RPMI7951 (cell line): ENCODE results near the gene BANP. TPM values are rescaled to one million over a fixed set of nuclear protein-coding genes. Genes with fewer than 3 reads are reported as not detected.
"Not testable (repeated sequence)": the region's sequence is repeated elsewhere in the genome, so short reads cannot be mapped to it uniquely, and the experiment has no call there.

Experiments
- DNase-seq: peaks from one replicate; pipeline ENCODE4 v3.0.0-alpha.2; 2012; ENCODE audit warnings: low read depth
- total RNA-seq: library from RNA; depleted of rRNA; stranded (reverse); fragments of >200 nt; shearing (Covaris generic); gene quantifications from 2 replicates; pipeline ENCODE4 v1.2.3, GENCODE V29; 2014

The BANP gene
- total RNA-seq, 1 experiment from 2014 or later: 15.3 TPM

DNA sequence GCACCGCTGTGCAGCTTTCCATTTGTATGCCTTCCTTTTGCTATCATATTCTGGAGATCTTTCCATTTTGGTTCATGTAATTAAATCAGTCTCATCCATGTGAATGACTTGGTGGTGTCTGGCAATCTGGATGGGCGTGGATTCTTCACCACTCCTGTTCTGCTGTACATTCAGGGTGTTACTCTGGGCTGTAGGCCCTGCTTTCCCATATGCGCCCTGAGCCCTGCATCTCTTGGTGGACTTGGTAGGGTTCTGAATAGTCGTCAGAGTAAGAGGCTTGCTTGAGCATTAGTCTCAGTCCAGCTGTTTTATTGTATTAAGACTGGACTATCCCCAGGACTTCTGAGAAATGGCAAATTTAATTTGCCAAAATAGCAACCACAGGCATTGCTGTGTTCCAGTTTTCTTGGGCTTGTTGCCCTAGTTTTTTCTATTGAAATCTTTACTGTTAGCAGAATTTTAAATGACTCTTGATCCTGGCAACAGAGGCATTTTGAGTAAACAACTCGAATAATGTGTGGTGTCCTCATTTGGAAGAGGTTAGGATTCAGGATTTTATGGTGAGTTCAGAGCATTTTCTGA is 14.9 kb downstream of the BANP start:
- no peak for DNase-seq

DNA sequence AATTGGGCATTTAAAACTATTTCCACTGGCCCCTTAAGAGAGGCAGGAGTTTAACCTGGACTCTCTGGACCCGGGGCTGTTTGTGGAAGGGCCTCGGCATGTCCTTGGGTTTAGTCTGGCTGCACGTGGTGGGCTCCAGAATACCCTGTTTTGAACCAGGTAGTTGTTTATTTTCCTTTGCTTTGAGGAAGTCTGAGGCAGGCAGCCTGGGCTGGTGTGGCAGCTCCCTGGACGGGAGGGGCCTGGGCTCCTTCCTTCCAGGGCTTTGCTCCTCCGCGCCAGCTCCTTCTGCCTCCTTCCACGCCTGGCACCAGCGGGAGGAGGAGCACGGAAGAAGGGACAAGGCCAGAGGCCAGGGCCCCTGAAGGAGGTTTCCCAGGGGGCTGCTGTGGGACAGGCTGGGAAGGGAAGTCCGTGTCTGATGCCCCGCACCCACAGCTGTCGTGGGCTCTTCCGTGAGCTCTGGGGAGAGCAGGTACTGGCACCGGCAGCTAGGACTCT is 15.5 kb downstream of the BANP start:
- no peak for DNase-seq

DNA sequence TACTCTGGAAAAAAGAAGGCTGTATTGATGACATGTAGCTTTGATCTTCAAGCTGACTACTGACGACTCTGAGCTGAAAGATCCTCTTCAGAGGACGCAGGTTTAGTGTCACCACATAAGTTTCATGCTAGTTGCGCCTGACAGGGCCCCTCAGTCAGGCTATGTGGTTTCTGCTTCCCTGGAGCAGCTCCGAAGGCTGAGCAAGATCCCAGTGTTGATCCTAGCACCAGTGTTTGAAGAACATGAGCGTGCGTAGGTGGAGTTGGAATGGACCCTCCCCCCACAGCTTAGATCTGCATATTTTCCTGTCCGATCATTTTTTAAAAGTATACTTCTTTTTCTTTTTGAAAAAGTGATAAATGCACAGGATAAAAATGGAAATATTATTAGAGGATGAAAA is 17.3 kb downstream of the BANP start:
- no peak for DNase-seq

DNA sequence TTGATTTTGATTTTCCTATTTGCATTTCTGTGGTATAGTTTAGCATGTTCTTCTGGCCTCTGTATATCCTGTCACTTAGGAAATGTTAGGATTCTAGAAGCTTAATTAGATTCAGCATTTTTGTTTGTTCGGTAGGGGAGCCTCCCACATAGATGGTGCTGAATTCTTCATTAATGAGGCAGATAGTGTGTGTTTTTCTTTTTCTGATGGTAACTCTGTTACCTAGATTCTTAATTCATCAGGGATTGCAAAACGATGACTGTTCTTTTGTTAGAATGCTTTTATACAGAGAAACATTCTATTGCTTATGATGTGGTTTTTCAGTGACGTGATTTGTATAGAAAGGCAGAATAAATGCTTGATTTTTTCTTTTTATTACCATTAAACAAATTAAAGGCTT is 19.0 kb downstream of the BANP start:
- DNase-seq: no peak

DNA sequence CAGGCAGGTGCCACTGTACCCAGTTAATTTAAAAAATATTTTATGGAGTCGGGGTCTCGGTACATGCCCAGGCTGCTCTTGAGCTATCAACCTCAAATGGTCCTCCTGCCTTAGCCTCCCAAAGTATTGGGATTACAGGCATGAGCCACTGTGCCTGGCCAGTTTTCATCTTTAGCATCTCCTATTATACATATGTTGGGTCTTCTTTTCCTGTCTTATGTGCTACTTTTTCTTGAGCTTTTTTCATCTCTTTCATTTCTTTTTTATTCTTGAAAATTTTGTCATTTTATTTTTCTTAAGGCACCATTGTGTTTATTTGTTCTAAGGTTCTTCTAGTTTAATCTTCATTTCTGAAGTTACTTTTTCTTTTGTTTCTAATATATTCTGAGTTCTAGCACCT is 20.7 kb downstream of the BANP start:
- DNase-seq: no peak

DNA sequence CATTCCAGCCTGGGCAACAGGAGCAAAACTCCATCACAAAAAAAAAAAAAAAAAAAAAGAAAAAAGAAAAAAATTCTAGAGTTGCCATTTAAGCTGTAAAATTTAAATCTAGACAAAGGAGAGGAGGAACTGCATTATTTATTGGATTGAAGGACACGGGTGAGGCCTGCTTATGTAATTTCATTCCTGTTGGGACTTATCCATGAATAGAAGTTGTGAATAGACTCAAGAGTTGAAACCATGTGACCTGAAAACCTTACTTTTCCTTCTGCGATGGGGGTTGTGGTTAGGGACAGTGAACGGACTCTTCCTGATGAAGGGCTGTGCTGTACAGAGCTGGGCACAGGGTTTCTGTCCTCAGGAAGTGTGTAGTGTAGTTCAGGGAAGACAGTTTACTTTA is 22.5 kb downstream of the BANP start:
- DNase-seq: no peak

DNA sequence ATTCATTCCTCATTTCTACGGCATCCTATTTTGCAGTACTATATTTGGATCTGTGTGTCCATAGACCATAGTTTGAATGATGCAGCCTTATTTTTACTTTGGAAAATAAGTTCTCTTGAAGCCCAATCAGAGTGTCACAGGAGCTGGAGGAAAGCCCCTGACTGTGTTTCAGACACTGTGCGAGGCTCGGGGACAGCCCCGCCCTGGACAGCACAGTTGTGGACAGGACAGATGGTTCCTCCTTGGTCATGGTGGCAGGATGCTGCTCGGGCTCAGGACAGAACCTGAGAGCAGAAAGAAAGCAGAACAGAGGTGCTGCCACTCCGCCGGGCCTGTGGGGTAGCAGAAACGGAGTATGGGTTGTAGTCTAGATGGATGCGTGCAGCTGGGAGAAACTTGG is 22.9 kb downstream of the BANP start:
- DNase-seq: no peak

DNA sequence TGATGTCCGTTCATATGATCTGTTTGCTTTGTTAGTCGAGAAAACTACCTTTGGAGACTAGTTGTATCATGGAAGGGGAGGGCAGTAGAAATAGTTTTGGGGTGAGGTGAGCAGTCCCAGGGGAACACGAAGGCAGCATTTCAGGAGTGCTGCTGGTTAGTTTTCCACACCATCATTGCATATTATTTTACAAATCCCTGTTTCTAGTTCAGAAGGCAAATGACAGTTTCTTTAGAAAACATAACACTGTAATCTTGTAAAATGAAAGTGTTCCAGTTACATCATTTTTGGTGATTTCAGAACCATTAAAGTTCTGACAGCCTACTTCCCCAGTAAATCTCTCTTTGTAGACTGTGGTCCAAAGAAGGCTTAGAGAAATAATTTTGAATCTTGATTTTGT is 25.4 kb downstream of the BANP start:
- DNase-seq: no peak

DNA sequence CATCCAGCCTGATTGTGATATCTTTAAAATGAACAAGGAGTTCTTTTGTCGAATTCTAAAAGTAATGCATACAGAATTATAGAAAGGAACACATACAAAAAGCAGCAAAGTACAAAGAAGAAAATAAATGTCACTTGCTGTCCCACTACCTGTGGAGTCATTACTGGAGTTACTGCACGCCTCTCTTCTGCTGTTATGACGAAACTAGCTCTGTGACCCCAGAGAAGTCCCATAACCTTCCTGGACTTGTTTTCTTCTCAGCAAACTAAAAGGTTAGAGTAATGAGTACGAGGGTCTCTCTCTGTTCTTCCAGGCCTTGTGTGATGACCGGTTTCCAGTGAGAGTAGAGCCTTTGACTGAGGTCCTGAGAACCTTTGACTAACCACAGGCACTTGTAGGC is 26.9 kb downstream of the BANP start:
- DNase-seq: no peak

DNA sequence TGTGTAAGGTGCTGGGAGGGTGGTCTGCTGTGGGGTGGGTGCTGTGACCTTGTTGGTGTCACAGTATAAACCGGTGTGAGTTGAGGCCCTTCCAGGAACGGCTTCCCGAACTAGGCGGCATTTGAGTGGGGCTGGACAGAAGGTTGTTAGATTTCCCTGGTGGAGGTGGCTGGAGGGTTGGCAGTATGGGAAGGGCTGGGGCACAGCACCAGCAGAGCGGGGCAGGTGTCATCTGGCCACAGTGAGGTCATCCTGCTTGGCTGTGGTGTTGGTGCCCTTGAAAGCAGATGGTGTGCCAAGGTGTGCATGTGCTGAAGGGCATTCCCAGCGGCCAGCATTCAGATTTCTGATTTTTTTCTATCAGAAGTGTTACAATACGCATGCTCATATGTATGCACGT is 28.1 kb downstream of the BANP start:
- no peak for DNase-seq

DNA sequence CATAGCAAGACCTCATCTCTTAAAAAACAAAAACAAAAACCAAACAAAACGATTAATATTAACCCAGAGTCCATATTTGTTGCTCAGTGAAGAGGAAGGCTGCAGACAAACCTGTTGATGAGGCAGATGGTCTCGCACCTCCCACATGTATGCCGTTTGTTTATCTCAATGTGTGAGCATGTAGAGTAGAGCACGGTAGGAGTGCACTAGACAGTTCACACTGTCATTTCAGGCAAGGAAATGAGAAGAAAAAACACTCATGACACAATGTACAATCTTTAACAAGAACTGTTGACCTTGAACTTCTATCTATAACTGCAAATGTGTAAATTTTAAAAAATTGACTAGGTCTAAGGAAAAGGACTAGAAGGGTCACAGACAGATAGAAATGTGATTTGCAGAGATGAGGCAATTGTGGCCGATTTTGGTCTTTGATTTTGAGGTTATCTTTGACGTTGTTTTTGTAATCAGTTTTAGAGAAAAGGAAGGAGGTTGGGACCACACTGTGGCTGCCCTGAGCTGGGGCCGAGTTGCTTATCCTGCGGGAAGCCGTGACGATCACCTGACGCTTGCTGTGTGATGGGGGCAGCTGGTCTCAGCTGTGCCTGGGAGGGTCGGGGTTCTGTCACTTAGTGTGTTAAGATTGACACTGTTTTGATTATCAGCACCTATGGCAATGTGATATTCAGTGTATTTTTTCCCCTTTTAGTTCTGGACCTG is 28.8 kb downstream of the BANP start:
- DNase-seq: not testable (repeated sequence)

DNA sequence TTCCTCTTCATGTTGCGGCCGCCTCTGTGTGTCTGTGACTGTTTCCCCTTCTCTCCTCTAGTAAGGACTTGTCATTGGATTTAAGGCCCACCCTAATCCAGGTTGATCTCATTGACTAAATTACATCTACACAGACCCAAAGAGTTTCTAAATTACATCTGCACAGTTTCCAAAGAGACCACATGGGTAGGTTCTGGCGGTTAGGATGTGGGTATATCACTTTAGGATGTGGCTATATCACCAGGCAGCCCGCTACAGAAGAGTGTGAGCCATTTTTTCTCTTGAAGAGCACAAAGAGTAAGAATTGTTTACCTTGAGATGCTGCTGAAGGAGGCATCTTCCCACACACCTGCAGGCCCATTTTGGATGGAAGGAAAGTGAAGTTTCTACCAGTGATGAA is 30.1 kb downstream of the BANP start:
- not testable (repeated sequence) for DNase-seq

DNA sequence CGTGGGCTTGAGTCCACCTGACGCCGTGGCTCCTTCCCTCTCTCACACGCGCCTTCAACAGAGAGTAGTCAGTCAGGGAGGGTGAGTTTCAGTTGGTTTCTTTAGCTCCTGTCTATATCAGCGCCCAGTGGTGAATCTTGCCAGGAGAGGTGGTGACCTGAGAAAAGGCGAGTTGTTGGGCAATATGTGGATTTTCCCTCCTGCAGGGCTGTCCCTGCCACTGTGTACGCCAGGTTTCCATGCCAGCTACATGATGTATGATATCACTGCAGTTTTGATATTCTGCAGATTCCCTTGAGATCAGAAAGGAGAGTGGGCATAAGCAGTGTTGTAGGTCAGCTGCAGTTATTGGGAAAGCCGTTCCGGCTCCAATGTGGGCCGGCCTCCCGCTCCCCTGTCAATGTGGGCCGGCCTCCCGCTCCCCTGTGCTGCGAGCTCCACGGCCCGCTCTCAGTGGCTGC is 31.4 kb downstream of the BANP start:
- DNase-seq: no peak

DNA sequence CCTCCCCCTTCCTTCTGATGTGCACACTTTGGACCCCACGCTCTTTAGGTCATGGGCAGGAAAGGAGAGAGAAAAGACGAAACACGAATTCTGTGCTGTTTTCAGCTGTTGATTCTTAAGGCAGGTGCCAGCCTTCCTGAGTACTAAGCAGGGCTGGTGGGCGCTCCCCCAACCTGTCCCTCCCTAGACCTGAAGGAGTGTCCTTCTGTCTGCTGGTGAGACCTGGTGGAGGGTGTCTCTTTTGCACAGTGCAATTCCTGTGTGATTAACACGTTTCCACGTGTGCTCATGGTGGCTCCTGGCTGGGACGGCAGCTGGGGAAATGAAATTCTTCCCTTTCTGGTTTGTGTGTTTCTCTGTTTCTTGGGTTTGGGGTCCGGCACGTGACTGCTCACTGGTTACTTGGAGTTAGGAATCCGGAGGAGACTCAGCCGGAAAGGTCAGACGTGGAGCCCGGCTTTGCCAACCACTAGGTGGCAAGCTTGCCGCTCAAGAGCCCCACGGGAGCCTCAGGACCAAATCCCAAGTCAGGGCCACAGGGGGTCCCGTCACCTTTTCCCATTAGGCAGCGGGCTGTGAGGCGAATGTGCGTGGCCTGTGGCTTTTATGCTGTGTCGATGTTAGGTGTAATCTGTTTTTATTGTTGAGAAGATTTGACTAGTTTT is 32.0 kb downstream of the BANP start:
- not testable (repeated sequence) for DNase-seq

DNA sequence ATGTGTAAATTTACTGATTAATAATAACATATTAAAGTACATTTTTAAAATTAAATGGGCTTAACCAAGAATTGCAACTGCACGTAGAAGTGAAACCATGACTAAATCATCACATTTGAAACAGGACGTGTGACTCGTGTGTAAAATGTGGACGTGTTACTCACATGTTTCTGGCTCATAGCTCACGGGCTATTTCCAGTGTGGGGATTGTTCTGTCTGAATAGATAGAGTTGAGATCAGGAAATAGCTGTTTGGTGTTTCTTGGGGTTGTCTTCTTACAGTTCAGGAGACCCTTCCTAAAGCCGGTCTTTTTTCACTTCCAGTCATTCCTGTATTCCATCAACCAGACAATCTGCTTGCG is 32.5 kb downstream of the BANP start:
- peak; percentile 68 for DNase-seq

DNA sequence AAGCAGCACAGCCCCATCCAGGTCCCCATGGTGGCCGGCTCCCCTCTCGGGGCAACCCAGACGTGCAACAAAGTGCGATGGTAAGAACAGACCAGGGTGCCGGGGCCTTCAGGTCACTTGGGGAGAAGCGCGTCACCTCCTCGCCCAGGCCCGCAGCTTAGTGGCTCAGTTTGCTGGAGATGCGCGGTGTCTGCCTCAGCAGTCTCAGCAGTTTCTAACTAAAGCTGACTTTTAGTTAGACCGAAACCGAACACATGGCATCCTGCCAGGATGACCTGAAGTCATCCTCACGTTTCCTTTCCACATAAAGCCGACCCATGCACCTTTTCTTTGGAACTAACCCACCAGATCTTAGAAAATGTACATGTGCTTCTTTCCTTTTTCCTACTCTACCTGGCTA is 32.9 kb downstream of the BANP start:
- peak; percentile 33 for DNase-seq

DNA sequence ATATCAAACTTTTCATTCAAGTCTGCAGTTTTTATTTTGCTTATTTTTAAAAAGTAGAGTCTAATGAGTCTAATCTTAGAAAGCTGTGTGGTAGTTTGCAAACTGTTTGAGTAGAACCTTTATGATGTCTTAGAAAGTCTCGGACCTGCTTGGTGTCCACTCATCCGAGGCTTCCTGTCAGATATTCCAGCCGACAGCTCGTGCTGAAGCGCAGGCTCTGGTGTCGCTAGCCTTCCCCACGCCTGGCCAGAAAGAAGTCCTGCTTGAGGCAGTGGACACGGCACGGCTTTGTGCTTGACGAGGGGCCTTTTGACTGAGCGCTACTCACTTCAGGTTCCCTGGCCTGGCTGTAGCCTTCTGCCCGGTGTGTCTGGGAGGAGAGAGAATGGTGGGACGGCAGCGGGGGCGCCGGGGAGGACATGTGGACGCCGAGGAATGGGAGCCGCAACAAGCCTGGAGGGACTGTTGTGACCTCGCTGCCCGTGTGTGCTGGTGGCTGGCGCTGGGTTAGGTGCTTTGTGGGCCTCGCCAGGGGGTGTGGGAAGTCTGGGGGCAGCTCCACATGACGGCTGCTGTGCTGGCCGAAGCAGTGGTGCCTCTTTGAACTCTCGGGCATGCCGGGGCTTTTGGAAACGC is 33.5 kb downstream of the BANP start:
- DNase-seq: no peak

DNA sequence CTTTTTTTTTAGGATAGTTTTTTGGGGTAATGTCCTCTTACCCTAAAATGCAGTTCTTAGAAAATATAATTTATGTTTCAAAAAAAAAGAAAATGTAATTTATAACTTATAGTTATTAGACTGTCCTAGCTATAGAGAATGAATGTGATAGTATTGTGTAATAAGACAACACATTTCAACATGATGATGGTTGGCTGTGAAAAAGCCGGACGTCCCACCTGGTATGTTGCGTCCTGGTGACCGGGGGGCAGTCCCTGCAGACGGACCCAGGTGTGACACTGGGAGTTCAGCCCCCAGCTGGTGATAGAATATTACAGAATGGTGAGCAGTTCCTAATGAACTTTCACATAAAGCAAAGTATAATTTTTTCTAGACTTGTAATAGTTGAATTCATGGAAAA is 34.3 kb downstream of the BANP start:
- not testable (repeated sequence) for DNase-seq

DNA sequence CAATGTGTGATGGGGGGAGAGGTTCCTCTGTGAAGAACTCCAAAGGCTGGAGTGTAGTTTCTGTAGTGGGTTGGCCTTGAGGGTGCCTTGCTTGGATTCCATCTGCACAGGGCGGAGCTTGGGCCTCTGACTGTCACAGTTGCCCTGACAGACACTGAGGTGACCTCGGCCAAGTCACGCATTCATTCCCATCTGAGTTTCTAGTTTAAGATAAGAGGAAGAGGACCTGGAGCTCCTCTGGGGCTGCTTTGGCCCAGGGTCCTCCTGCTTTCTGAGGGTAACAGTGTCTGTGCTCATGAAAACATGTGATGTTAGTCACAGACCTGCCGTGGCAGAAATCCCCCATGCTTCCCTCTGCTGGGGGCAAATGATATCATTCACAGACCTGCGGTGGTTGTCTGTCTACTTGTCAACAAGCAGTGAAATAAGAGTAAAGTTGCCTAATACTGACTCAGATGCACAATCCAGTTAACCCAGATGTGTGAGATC is 35.2 kb downstream of the BANP start:
- DNase-seq: peak; percentile 78

DNA sequence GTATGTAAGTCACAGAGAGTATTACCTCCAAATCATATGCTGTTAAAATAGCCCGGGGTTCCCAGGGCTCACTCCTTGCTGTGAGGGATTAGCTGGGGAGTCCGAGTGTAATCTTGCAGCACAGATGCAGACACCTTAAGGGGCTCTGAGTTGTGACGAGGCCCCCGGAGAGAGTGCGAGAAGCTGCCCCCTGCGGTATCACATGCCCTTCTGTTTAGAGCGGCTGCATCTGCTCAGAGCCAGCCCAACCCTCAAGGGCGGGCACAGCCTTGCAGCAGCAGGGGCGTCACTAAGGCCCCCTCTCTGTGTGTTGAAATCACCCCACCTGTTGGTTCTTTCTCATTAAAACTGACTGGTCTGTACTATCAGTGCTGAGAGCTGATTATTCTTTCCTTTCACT is 37.4 kb downstream of the BANP start:
- not testable (repeated sequence) for DNase-seq

DNA sequence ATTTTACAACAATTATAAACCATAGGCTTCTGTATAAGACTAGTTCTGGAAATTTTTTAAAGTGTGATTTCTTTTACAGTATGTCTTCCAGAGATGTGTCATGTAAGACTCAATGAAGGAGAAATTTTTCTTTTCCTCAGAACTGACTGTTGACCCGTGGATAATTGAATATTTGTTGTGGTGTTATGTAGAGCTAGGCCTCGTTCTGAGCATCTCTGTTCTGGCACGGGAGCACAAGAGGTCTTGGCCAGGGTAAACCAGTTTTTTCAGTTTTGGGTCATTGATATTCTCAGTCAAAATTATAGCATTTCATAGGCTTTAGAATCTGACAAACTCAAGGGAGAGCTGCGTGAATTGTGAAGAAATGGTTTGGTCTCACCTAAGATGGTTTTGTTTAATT is 39.0 kb downstream of the BANP start:
- not testable (repeated sequence) for DNase-seq

DNA sequence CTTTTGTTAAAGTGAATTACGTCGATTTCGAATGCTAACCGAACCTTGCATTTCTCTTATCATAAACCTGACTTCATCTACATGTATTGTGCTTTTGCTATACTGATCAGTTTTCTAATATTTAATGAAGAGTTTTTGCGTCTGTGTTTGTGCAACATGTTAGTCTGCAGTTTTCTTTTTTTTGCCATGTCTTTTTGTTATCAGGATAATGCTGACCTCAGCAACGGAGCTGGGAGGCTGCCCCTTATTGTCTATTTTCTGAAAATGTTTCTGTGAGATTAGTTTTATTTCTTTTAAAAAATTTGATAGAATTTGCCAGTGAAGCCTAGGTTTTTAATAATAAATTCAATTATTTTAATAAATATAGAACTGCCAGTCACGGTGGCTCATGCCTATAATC is 40.9 kb downstream of the BANP start:
- DNase-seq: not testable (repeated sequence)
